Activated CD4-positive, CD25-positive, alpha-beta regulatory T cell treated with anti-CD3 and anti-CD28 coated beads, Interleukin-2, amount 50 U/mL, for 16 hours (primary cell): Measurements from ENCODE around the gene ZBTB20.
"Not testable (repeated sequence)": the region's sequence is repeated elsewhere in the genome, so short reads cannot be mapped to it uniquely, and the experiment has no call there.

Experiments used
- DNase-seq: peaks from one replicate; pipeline ENCODE4 v3.0.0-alpha.2; 2020; ENCODE audit warnings: low read depth, low spot score

The ZBTB20 gene

GRCh38 chr3:114834175-114834940 lies 312.7 kb downstream of the ZBTB20 start:
- no peak for DNase-seq

- no peak for DNase-seq
Observed at GRCh38 chr3:114831861-114832260, 315.2 kb downstream of the ZBTB20 start.

GRCh38 chr3:114830652-114831051 lies 316.4 kb downstream of the ZBTB20 start:
- no peak for DNase-seq

GRCh38 chr3:114829783-114830182 lies 317.3 kb downstream of the ZBTB20 start:
- DNase-seq: no peak

- DNase-seq: no peak
Observed at GRCh38 chr3:114827495-114827894, 319.6 kb downstream of the ZBTB20 start.

- no peak for DNase-seq
Observed at GRCh38 chr3:114824014-114824413, 323.1 kb downstream of the ZBTB20 start.

- DNase-seq: no peak
Observed at GRCh38 chr3:114823061-114823460, 324.0 kb downstream of the ZBTB20 start.

- no peak for DNase-seq
Observed at GRCh38 chr3:114816052-114816451, 331.0 kb downstream of the ZBTB20 start.

GRCh38 chr3:114812541-114813238 lies 334.4 kb downstream of the ZBTB20 start:
- DNase-seq: not testable (repeated sequence)

GRCh38 chr3:114809668-114810413 lies 337.2 kb downstream of the ZBTB20 start:
- no peak for DNase-seq

- DNase-seq: no peak
Observed at GRCh38 chr3:114804099-114804498, 343.0 kb downstream of the ZBTB20 start.

GRCh38 chr3:114803042-114803695 lies 343.9 kb downstream of the ZBTB20 start:
- no peak for DNase-seq

GRCh38 chr3:114800272-114801031 lies 346.6 kb downstream of the ZBTB20 start:
- DNase-seq: no peak

GRCh38 chr3:114799816-114800215 lies 347.3 kb downstream of the ZBTB20 start:
- no peak for DNase-seq

- DNase-seq: no peak
Observed at GRCh38 chr3:114796796-114797195, 350.3 kb downstream of the ZBTB20 start.

- DNase-seq: no peak
Observed at GRCh38 chr3:114794894-114795630, 352.0 kb downstream of the ZBTB20 start.

- DNase-seq: no peak
Observed at GRCh38 chr3:114792159-114792918, 354.7 kb downstream of the ZBTB20 start.

GRCh38 chr3:114790752-114791151 lies 356.3 kb downstream of the ZBTB20 start:
- DNase-seq: no peak

GRCh38 chr3:114789803-114790202 lies 357.3 kb downstream of the ZBTB20 start:
- no peak for DNase-seq

GRCh38 chr3:114775395-114775794 lies 371.7 kb downstream of the ZBTB20 start:
- no peak for DNase-seq
